ENCODE results near the gene SCART1.
"Not testable (repeated sequence)": the region's sequence is repeated elsewhere in the genome, so short reads cannot be mapped to it uniquely, and the experiment has no call there.

Gene SCART1

GRCh38 chr10:133474665-133475424, 21.1 kb downstream of the SCART1 start:
- no peak for DNase-seq

- DNase-seq = peak; percentile 28 to 33
These were observed 21.6 kb downstream of the SCART1 start for GRCh38 chr10:133475425-133475734.

- no peak for DNase-seq
These were observed 22.3 kb downstream of the SCART1 start for GRCh38 chr10:133475821-133476640.

- DNase-seq = no peak
These were observed 22.9 kb downstream of the SCART1 start for GRCh38 chr10:133476641-133476990.

GRCh38 chr10:133481086-133481643, 27.4 kb downstream of the SCART1 start:
- DNase-seq = no peak

- no peak for DNase-seq
These were observed 27.9 kb downstream of the SCART1 start for GRCh38 chr10:133481657-133482056.

- DNase-seq = no peak
These were observed 31.1 kb downstream of the SCART1 start for GRCh38 chr10:133484818-133485217.

GRCh38 chr10:133487085-133487484, 33.3 kb downstream of the SCART1 start:
- DNase-seq = no peak

- no peak for DNase-seq
These were observed 34.6 kb downstream of the SCART1 start for GRCh38 chr10:133488354-133488753.

- no peak for DNase-seq
These were observed 36.3 kb downstream of the SCART1 start for GRCh38 chr10:133489816-133490588.

- not testable (repeated sequence) for DNase-seq
These were observed 39.8 kb downstream of the SCART1 start for GRCh38 chr10:133493562-133493961.

GRCh38 chr10:133497363-133497762, 43.6 kb downstream of the SCART1 start:
- DNase-seq = not testable (repeated sequence)

GRCh38 chr10:133499176-133499575, 45.4 kb downstream of the SCART1 start:
- DNase-seq = not testable (repeated sequence)

GRCh38 chr10:133500897-133501296, 47.2 kb downstream of the SCART1 start:
- not testable (repeated sequence) for DNase-seq

GRCh38 chr10:133509700-133510099, 56.0 kb downstream of the SCART1 start:
- no peak for DNase-seq

- no peak for DNase-seq
These were observed 57.7 kb downstream of the SCART1 start for GRCh38 chr10:133511408-133511807.

GRCh38 chr10:133511907-133512528, 58.3 kb downstream of the SCART1 start:
- DNase-seq = no peak

- no peak for DNase-seq
These were observed 61.7 kb downstream of the SCART1 start for GRCh38 chr10:133515471-133515870.

GRCh38 chr10:133516057-133516456, 62.3 kb downstream of the SCART1 start:
- DNase-seq = no peak

- not testable (repeated sequence) for DNase-seq
These were observed 64.8 kb downstream of the SCART1 start for GRCh38 chr10:133518517-133518916.

Measured in activated CD4-positive, alpha-beta T cell treated with anti-CD3 and anti-CD28 coated beads, Interleukin-2, amount 50 U/mL, for 4 hours (primary cell).